Tibial artery (tissue), 4 donors: Measurements from ENCODE around the gene ZNF140.
A peak's percentile ranks its signal among the peaks of the same experiment; 100 is the strongest.

Experiments used
- DNase-seq, 2 donors: peaks; one replicate each; pipeline ENCODE4 v3.0.0-alpha.2; 2019
- H3K27ac ChIP-seq, 2 donors: fragments of 200-600 bp; sonication (generic) in 1 of 2; 1 replicate in 1 of 2; 2 replicates in 1 of 2; pipeline ENCODE4 v1.5.1; 2018 to 2019; ENCODE audit warnings: mild to moderate bottlenecking in 1 of 2
- H3K27me3 ChIP-seq, 2 donors: fragments of 200-600 bp; sonication (generic) in 1 of 2; one replicate each; pipeline versions ENCODE4 v1.5.1 to v1.6.0; 2016 to 2019
- H3K36me3 ChIP-seq, 3 donors: fragments of 200-600 bp; sonication (generic) in 2 of 3; one replicate each; pipeline ENCODE4 v1.5.1; 2016 to 2019; ENCODE audit warnings: mild to moderate bottlenecking in 2 of 3
- H3K4me1 ChIP-seq, 4 donors: fragments of 200-600 bp; sonication (generic) in 2 of 4; 1 replicate in 3 of 4; 2 replicates in 1 of 4; pipeline ENCODE4 v1.5.1; 2016 to 2019
- H3K4me3 ChIP-seq, 2 donors: fragments of 200-600 bp; sonication (generic) in 1 of 2; 1 replicate in 1 of 2; 2 replicates in 1 of 2; pipeline ENCODE4 v1.5.1; 2018 to 2019; ENCODE audit warnings: mild to moderate bottlenecking in 2 of 2
- H3K9me3 ChIP-seq, 3 donors: fragments of 200-600 bp; sonication (generic) in 1 of 3; one replicate each; pipeline ENCODE4 v1.5.1; 2016 to 2019
- intact Hi-C: fragments of 100-400 bp; cut with DNase I; formaldehyde crosslinking; loops from one replicate; pipeline ENCODE4 v1.15.0; 2023; ENCODE audit warnings: low total_unique reads
- TF ChIP-seq, protein P1 (sequence below), 2 experiments: fragments of 200-600 bp in 1 of 2; fragments of 450-650 bp in 1 of 2; IDR thresholded peaks; one replicate each; pipeline ENCODE4 v1.5.1; 2017 to 2019; ENCODE audit warnings: antibody characterized with exemption in 2 of 2, mild to moderate bottlenecking in 1 of 2, moderate library complexity in 1 of 2

Gene ZNF140

DNA sequence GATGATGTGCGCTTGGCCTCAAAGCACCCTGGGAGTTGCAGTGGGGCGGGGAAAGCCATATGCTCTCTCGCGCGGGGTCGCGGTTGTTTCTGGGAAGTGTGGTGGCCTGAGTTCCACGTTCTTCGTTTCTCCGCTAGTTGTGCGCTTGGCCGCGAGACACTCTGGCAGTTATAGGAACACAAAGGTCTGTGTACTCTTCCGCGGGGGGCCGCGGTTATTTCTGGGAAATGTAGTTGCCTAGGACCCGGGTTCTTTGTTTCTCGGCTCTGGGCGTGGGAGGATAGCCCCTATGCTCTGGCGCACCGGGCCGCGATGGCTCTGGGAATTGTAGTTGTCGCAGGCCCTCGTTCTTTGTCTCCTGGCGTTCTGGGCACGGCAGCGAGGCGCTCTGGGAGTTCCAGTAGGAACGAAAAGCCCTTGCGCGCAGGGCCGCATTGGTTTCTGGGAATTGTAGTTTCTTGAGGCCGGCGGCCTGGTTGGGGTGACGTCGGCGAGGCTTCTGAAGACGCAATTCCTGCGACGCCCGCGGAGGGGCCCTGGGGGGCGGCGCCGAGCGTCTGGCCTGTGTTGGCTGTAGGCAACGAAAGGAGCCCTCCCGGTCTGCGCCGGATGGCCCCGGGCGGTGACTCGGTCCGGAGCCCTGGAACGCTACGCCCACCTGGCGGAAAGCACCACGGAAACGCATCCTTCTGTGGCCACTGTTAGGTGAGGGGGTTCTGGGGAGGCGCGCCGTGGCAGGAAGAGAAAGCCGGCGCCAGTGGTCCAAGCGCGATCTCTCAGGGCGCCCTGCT is at the start of gene ZNF140:
TSS of gene ZNF140 (plus strand) at position 556 of the 791 bp plus-strand sequence. CDS start 398 bp downstream, outside the sequence.
- TF ChIP-seq, protein P1, sequence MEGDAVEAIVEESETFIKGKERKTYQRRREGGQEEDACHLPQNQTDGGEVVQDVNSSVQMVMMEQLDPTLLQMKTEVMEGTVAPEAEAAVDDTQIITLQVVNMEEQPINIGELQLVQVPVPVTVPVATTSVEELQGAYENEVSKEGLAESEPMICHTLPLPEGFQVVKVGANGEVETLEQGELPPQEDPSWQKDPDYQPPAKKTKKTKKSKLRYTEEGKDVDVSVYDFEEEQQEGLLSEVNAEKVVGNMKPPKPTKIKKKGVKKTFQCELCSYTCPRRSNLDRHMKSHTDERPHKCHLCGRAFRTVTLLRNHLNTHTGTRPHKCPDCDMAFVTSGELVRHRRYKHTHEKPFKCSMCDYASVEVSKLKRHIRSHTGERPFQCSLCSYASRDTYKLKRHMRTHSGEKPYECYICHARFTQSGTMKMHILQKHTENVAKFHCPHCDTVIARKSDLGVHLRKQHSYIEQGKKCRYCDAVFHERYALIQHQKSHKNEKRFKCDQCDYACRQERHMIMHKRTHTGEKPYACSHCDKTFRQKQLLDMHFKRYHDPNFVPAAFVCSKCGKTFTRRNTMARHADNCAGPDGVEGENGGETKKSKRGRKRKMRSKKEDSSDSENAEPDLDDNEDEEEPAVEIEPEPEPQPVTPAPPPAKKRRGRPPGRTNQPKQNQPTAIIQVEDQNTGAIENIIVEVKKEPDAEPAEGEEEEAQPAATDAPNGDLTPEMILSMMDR (IDR thresholded peaks at IDR 0.05) = peak; percentile 30 to 47
- Histone ChIP-seq H3K4me1 (peaks cover 0 to 17% (median 8%) of the 10 kb centered on the region in 4 donors), H3K27me3 (no peaks in the 10 kb centered on the region), H3K9me3 (peaks cover 0 to 81% (median 63%) of the 10 kb centered on the region in 3 donors), H3K36me3 (peaks cover 38 to 46% (median 39%) of the 10 kb centered on the region in 3 donors), H3K4me3 (peak within 1 kb of the TSS; percentile 87 to 89), H3K27ac (peak within 1 kb of the TSS; percentile 96 to 99)
- intact Hi-C loops = loop anchor here (2.0 to 5.0 kb wide), 2 partner anchors 43 to 48 kb away; partner anchors contain the start of gene ZNF84
- peak; percentile 95 to 98 for DNase-seq

DNA sequence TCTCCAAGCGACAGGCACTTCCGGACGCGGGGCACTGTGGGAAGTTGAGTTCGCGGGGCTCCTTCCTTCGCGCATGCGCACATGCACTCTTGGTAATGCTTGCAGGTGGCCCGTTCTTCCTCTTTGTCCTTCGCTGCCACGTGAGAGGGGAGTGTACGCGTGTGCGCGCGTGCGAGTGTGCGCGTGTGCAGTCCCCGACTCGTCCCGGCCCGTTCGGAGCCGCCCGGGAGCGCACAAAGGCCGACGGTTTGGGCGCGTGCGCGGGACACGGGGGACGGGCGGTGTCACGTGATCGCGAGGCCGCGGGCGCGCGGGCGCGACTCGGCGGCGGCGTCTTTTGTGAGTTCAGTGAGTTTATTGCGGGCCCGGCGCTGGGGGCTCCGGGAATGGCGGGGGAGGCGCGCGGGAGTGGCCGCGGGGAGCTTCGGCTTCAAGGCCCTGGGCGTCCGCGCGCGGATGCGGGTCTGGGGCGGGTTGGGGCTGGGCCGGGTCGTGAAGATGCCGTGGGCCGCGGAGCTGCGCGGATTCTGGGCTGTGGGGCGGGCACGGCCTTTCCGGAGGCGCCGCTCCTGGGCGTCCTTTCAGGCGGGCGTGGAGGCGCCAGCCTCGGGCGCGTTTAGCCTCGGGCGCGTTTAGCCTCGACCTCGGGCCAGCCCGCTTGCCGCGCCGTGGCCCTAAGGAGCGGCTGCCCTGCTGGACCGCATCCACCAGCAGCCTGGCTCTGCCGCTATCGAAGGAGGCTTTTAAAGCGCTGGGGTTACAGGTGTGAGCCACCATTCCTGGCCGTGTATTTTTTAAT is 43.3 kb upstream of the ZNF140 start, which contains the start of gene ZNF84:
TSS of gene ZNF84 (plus strand) at position 303 of the 799 bp plus-strand sequence. CDS start 3,959 bp downstream, outside the sequence.
- Histone ChIP-seq H3K4me3 (peak within 1 kb of the TSS; percentile 80 to 93), H3K27me3 (no peaks in the 10 kb centered on the region), H3K36me3 (peaks cover 23 to 38% (median 37%) of the 10 kb centered on the region in 3 donors), H3K27ac (peak within 1 kb of the TSS; percentile 95 to 96), H3K9me3 (peaks cover 7 to 64% (median 37%) of the 10 kb centered on the region in 3 donors), H3K4me1 (peaks cover 0 to 9% (median 6%) of the 10 kb centered on the region in 4 donors)
- TF ChIP-seq, protein P1 (IDR thresholded peaks at IDR 0.05) = no peak
- intact Hi-C loops = loop anchor here (2.0 to 5.0 kb wide), 2 partner anchors 45 to 51 kb away; partner anchors contain the start of genes ZNF140 and ZNF26
- peak; percentile 95 to 98 for DNase-seq

DNA sequence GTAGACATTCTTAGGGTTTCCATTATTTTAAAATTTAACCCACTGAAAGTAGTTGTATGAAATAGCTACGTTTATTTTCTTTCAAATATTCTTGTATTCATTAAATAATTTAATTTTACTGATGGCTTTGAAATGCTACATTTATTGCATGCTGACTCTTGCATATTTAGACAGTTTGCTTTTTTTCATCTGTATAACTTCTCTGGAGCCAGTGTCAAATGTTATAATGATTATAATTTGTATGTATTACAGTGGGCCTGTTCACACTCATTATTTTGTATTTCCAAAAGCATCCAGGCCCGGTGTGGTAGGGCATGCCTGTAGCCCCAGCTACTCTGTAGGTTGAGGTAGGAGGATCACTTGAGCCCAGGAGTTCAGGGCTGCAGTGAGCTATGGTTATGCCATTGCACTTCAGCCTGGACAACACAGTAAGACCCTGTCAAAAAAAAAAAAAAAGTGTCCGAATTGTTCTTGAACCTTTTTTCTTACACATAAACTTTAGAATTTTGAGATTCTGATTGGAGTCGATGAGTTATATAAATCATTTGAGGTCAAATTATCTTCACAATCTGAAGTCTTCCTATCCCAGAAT is 42.5 kb upstream of the ZNF140 start:
- H3K27ac ChIP-seq = peak overlapping the region; percentile 95 to 96
- peak overlapping the region; percentile 80 to 93 for H3K4me3 ChIP-seq
- TF ChIP-seq, protein P1 (IDR thresholded peaks at IDR 0.05) = no peak
- peaks cover 10 to 71% (median 39%) of the 10 kb centered on the region in 3 donors for H3K9me3 ChIP-seq
- H3K4me1 ChIP-seq = peaks cover 0 to 9% (median 6%) of the 10 kb centered on the region in 4 donors
- no peak for DNase-seq
- peaks cover 31 to 46% (median 45%) of the 10 kb centered on the region in 3 donors for H3K36me3 ChIP-seq
- no peaks in the 10 kb centered on the region for H3K27me3 ChIP-seq
- intact Hi-C loops = loop anchor here (5.0 kb wide), 1 partner anchor 44 kb away; the partner anchor contains the start of gene ZNF140

DNA sequence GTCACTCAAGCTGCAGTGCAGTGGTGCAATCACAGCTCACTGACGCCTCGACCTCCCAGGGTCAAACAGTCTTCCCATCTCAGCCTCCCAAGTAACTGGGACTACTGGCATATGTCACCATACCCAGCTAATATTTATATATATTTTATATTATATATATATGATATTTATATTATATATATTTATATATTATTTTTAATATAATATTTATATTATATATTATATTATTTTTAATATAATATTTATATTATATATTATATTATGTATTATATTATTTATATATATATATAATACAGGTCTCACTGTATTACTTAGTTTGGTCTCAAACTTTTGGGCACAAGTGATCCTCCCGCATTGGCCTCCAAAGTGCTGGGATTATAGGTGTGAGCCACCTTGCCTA is 34.0 kb upstream of the ZNF140 start:
- H3K36me3 ChIP-seq = peaks cover 98 to 100% (median 98%) of the 10 kb centered on the region in 3 donors
- H3K9me3 ChIP-seq = peaks cover 28 to 99% (median 96%) of the 10 kb centered on the region in 3 donors
- TF ChIP-seq, protein P1 (IDR thresholded peaks at IDR 0.05) = no peak
- H3K27me3 ChIP-seq = no peaks in the 10 kb centered on the region
- intact Hi-C loops = no loop called here
- DNase-seq = no peak
- no peak overlapping the region for H3K4me3 ChIP-seq
- no peak overlapping the region for H3K27ac ChIP-seq
- H3K4me1 ChIP-seq = no peaks in the 10 kb centered on the region

DNA sequence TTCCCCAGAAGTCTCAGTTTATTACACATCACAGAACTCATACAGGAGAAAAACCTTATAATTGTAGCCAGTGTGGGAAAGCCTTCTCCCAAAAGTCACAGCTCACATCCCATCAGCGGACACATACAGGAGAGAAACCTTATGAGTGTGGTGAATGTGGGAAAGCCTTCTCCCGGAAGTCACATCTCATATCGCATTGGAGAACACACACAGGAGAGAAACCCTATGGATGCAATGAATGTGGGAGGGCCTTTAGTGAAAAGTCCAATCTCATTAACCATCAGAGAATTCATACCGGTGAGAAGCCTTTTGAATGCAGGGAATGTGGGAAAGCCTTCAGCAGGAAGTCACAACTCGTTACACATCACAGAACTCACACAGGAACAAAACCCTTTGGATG is 23.3 kb upstream of the ZNF140 start:
- H3K4me3 ChIP-seq = no peak overlapping the region
- no peak for DNase-seq
- no peaks in the 10 kb centered on the region for H3K4me1 ChIP-seq
- intact Hi-C loops = no loop called here
- peaks cover 48 to 100% (median 97%) of the 10 kb centered on the region in 3 donors for H3K9me3 ChIP-seq
- peaks cover 77 to 100% (median 99%) of the 10 kb centered on the region in 3 donors for H3K36me3 ChIP-seq
- no peaks in the 10 kb centered on the region for H3K27me3 ChIP-seq
- H3K27ac ChIP-seq = no peak overlapping the region
- TF ChIP-seq, protein P1 (IDR thresholded peaks at IDR 0.05) = no peak
